SK-N-SH treated with all-trans-retinoic acid at 6 μM for 48 hours (cell line): ENCODE data around the gene SFXN1.

Experiments used
- ATAC-seq: fragments of 200-7000 bp; cut with Tn5 transposase; 3 replicates; pipeline ENCODE4 v1.9.1; 2020; ENCODE audit warnings: mild to moderate bottlenecking, moderate library complexity
- ARNTL ChIP-seq: fragments of 450-650 bp; formaldehyde crosslinking; IDR thresholded peaks from 2 replicates; pipeline ENCODE4 v1.5.0; 2020; ENCODE audit warnings: low read depth, mild to moderate bottlenecking, moderate library complexity, borderline replicate concordance
- BACH2 ChIP-seq: fragments of 250-450 bp; sonication (Bioruptor Pico); IDR thresholded peaks from 2 replicates; pipeline ENCODE4 v1.9.0; 2021; ENCODE audit warnings: mild to moderate bottlenecking, borderline replicate concordance
- CSDC2 ChIP-seq: fragments of 250-450 bp; sonication (Bioruptor Pico); IDR thresholded peaks from 2 replicates; pipeline ENCODE4 v1.5.0; 2020; ENCODE audit warnings: mild to moderate bottlenecking, moderate library complexity
- ISL1 ChIP-seq: fragments of 250-450 bp; sonication (Bioruptor Pico); IDR thresholded peaks from 2 replicates; pipeline ENCODE4 v2.1.2; 2022; ENCODE audit warnings: mild to moderate bottlenecking, moderate library complexity
- OSR1 ChIP-seq: fragments of 250-450 bp; sonication (Bioruptor Pico); IDR thresholded peaks from 2 replicates; pipeline ENCODE4 v1.8.0; 2022; ENCODE audit warnings: moderate library complexity, mild to moderate bottlenecking, inconsistent platforms
- RARB ChIP-seq: fragments of 250-450 bp; sonication (Bioruptor Pico); IDR thresholded peaks from 2 replicates; pipeline ENCODE4 v1.8.0; 2021; ENCODE audit warnings: mild to moderate bottlenecking, moderate library complexity
- SNAI2 ChIP-seq: fragments of 250-450 bp; sonication (Bioruptor Pico); IDR thresholded peaks from 2 replicates; pipeline ENCODE4 v1.5.0; 2020; ENCODE audit warnings: mild to moderate bottlenecking, moderate library complexity
- TCF4 ChIP-seq: fragments of 250-450 bp; sonication (Bioruptor Pico); IDR thresholded peaks from 2 replicates; pipeline ENCODE4 v1.8.0; 2021; ENCODE audit warnings: mild to moderate bottlenecking, moderate library complexity, borderline replicate concordance
- TOX ChIP-seq: fragments of 250-450 bp; sonication (Bioruptor Pico); IDR thresholded peaks from 2 replicates; pipeline ENCODE4 v1.8.0; 2021; ENCODE audit warnings: mild to moderate bottlenecking, moderate library complexity, borderline replicate concordance
- ZC3H10 ChIP-seq: fragments of 250-450 bp; sonication (Bioruptor Pico); IDR thresholded peaks from 2 replicates; pipeline ENCODE4 v1.5.1; 2021; ENCODE audit warnings: mild to moderate bottlenecking, moderate library complexity
- ZFP3 ChIP-seq: fragments of 250-450 bp; sonication (Bioruptor Pico); IDR thresholded peaks from 2 replicates; pipeline ENCODE4 v1.5.0; 2020; ENCODE audit warnings: mild to moderate bottlenecking, moderate library complexity
- ZFP30 ChIP-seq: fragments of 450-650 bp; formaldehyde crosslinking; IDR thresholded peaks from 2 replicates; pipeline ENCODE4 v1.5.0; 2022; ENCODE audit warnings: mild to moderate bottlenecking, moderate library complexity
- ZNF565 ChIP-seq: fragments of 450-650 bp; formaldehyde crosslinking; conservative IDR thresholded peaks from 2 replicates; pipeline ENCODE4 v1.5.0; 2020; ENCODE audit warnings: low read depth, mild to moderate bottlenecking, moderate library complexity
- ZNF70 ChIP-seq: fragments of 450-650 bp; formaldehyde crosslinking; IDR thresholded peaks from 2 replicates; pipeline ENCODE4 v1.5.0; 2020; ENCODE audit warnings: mild to moderate bottlenecking, moderate library complexity
- ZNF8 ChIP-seq: fragments of 450-650 bp; formaldehyde crosslinking; IDR thresholded peaks from 2 replicates; pipeline ENCODE4 v1.5.0; 2020; ENCODE audit warnings: mild to moderate bottlenecking, moderate library complexity
- TF ChIP-seq, protein P1 (sequence below): fragments of 250-450 bp; sonication (Bioruptor Pico); IDR thresholded peaks from 2 replicates; pipeline ENCODE4 v1.5.0; 2020; ENCODE audit warnings: mild to moderate bottlenecking, moderate library complexity
- TF ChIP-seq, protein P2 (sequence below): fragments of 250-450 bp; sonication (Bioruptor Pico); IDR thresholded peaks from 2 replicates; pipeline ENCODE4 v1.8.0; 2020; ENCODE audit warnings: mild to moderate bottlenecking, moderate library complexity, borderline replicate concordance
- TF ChIP-seq, protein P3 (sequence below): fragments of 250-450 bp; sonication (Bioruptor Pico); IDR thresholded peaks from 2 replicates; pipeline ENCODE4 v1.5.1; 2021; ENCODE audit warnings: mild to moderate bottlenecking, moderate library complexity
- TF ChIP-seq, protein P4 (sequence below): fragments of 250-450 bp; sonication (Bioruptor Pico); IDR thresholded peaks from 2 replicates; pipeline ENCODE4 v1.5.1; 2020; ENCODE audit warnings: low read depth, mild to moderate bottlenecking, moderate library complexity

SFXN1 gene

DNA sequence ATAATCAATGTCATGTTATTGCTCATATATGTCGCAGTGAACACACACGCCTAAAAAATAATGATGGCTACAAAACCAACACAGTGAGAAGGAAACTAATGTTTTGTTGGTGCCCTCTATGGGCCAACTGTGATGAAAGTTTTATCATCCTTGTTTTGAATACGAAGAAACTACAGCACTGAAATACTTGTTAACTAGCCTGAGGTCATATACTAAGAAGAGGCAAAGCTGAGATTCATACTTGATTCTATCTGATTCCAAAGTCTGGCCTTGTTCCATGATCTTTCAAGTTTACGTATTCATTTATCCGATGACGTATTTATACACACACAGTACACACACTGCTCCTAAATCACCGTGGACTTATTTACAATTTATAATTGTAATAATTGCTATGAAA lies 18.2 kb upstream of the SFXN1 start (continued):
- TF ChIP-seq, protein P1, sequence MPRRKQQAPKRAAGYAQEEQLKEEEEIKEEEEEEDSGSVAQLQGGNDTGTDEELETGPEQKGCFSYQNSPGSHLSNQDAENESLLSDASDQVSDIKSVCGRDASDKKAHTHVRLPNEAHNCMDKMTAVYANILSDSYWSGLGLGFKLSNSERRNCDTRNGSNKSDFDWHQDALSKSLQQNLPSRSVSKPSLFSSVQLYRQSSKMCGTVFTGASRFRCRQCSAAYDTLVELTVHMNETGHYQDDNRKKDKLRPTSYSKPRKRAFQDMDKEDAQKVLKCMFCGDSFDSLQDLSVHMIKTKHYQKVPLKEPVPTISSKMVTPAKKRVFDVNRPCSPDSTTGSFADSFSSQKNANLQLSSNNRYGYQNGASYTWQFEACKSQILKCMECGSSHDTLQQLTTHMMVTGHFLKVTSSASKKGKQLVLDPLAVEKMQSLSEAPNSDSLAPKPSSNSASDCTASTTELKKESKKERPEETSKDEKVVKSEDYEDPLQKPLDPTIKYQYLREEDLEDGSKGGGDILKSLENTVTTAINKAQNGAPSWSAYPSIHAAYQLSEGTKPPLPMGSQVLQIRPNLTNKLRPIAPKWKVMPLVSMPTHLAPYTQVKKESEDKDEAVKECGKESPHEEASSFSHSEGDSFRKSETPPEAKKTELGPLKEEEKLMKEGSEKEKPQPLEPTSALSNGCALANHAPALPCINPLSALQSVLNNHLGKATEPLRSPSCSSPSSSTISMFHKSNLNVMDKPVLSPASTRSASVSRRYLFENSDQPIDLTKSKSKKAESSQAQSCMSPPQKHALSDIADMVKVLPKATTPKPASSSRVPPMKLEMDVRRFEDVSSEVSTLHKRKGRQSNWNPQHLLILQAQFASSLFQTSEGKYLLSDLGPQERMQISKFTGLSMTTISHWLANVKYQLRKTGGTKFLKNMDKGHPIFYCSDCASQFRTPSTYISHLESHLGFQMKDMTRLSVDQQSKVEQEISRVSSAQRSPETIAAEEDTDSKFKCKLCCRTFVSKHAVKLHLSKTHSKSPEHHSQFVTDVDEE (CRISPR knock-in tag), result no peak
- TF ChIP-seq ISL1 (no peak), ZNF565 (no peak)
- TF ChIP-seq, protein P2, sequence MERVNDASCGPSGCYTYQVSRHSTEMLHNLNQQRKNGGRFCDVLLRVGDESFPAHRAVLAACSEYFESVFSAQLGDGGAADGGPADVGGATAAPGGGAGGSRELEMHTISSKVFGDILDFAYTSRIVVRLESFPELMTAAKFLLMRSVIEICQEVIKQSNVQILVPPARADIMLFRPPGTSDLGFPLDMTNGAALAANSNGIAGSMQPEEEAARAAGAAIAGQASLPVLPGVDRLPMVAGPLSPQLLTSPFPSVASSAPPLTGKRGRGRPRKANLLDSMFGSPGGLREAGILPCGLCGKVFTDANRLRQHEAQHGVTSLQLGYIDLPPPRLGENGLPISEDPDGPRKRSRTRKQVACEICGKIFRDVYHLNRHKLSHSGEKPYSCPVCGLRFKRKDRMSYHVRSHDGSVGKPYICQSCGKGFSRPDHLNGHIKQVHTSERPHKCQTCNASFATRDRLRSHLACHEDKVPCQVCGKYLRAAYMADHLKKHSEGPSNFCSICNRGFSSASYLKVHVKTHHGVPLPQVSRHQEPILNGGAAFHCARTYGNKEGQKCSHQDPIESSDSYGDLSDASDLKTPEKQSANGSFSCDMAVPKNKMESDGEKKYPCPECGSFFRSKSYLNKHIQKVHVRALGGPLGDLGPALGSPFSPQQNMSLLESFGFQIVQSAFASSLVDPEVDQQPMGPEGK (CRISPR knock-in tag), result no peak

DNA sequence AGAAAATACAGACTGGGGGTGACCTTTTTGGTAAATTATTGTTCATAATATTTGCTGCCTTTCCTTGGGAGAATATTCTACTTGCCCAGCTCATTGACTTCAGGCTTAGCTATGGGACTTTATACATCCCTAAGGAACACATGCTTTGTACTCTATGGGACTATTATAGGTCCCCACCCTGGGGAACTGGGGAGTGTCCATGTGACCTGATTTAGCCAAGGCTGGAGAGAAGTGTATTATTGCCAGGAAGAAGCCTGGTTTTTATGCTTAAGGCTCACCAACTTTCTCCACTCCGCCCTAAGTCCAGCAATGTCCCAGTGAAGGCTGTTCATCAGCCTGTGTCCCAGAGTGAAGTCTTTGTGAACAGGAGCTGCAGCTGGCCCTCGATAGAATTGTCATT lies 17.8 kb upstream of the SFXN1 start:
- TF ChIP-seq ISL1 (no peak), ZFP3 (CRISPR knock-in tag) (no peak), ARNTL (CRISPR knock-in tag) (no peak), ZNF70 (CRISPR knock-in tag) (no peak), RARB (CRISPR knock-in tag) (no peak), ZFP30 (no peak), TCF4 (CRISPR knock-in tag) (no peak), TOX (CRISPR knock-in tag) (no peak)
- TF ChIP-seq, protein P3, sequence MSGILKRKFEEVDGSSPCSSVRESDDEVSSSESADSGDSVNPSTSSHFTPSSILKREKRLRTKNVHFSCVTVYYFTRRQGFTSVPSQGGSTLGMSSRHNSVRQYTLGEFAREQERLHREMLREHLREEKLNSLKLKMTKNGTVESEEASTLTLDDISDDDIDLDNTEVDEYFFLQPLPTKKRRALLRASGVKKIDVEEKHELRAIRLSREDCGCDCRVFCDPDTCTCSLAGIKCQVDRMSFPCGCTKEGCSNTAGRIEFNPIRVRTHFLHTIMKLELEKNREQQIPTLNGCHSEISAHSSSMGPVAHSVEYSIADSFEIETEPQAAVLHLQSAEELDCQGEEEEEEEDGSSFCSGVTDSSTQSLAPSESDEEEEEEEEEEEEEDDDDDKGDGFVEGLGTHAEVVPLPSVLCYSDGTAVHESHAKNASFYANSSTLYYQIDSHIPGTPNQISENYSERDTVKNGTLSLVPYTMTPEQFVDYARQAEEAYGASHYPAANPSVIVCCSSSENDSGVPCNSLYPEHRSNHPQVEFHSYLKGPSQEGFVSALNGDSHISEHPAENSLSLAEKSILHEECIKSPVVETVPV (CRISPR knock-in tag), result no peak
- TF ChIP-seq, protein P4, sequence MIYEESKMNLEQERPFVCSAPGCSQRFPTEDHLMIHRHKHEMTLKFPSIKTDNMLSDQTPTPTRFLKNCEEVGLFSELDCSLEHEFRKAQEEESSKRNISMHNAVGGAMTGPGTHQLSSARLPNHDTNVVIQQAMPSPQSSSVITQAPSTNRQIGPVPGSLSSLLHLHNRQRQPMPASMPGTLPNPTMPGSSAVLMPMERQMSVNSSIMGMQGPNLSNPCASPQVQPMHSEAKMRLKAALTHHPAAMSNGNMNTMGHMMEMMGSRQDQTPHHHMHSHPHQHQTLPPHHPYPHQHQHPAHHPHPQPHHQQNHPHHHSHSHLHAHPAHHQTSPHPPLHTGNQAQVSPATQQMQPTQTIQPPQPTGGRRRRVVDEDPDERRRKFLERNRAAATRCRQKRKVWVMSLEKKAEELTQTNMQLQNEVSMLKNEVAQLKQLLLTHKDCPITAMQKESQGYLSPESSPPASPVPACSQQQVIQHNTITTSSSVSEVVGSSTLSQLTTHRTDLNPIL (CRISPR knock-in tag), result no peak
- ATAC-seq, result no peak

DNA sequence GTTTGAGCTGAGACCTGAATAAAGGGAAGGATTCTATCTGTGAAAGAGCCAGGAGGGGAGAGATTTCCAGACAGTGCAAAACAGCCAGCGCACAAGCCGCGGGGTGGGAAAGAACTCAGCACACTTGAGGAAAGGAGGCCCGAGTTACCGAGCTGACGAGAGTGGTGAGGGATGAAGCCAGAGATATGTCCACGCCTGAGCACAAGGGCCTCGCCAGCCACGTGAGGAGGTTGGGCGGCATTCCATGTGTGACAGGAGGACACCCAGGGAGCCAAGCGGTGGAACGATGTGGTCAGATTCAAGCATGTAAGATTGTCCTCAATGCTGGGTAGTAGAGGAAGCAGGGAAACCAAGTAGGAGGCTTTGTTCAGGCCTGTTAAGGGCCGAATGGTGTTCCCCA lies 17.0 kb upstream of the SFXN1 start:
- TF ChIP-seq ISL1, result no peak
- no peak for ATAC-seq

DNA sequence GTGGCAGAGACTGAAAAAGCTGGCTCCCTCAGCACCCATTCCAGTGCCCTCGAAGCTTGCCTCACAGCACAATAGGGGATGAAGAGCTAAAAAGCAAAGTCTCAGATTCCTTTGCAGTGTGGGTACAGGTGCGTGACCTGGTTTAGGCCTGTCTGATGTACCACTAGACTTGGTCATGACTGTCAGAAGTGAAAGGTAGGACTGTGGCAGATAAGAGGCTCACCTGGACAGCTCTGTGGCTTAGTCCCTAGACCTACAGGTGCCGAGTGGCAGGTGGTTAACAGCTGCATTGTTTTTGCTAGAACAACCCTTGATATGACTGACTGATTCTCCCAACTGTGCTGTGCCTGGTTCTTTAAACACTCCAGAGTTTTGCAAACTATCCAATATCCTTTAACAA lies 14.7 kb upstream of the SFXN1 start:
- TF ChIP-seq ZNF8 (CRISPR knock-in tag) (no peak), SNAI2 (CRISPR knock-in tag) (no peak), CSDC2 (CRISPR knock-in tag) (no peak), OSR1 (CRISPR knock-in tag) (no peak), ARNTL (CRISPR knock-in tag) (no peak), BACH2 (CRISPR knock-in tag) (no peak), ZC3H10 (CRISPR knock-in tag) (no peak), TOX (CRISPR knock-in tag) (no peak), ZFP30 (no peak), TCF4 (CRISPR knock-in tag) (no peak), ZFP3 (CRISPR knock-in tag) (no peak), ZNF70 (CRISPR knock-in tag) (no peak)
- TF ChIP-seq, protein P4 (CRISPR knock-in tag), result no peak
- TF ChIP-seq, protein P3 (CRISPR knock-in tag), result no peak
- TF ChIP-seq, protein P1 (CRISPR knock-in tag), result no peak
- TF ChIP-seq, protein P2 (CRISPR knock-in tag), result no peak
- ATAC-seq, result no peak
